GM18873 (cell line): ENCODE measurements around the gene SGCD.

ENCODE experiments used
- ATAC-seq: cut with Tn5 transposase; IDR thresholded peaks from one replicate; pipeline ENCODE4 v1.9.1; 2021; ENCODE audit warnings: mild to moderate bottlenecking, moderate library complexity, moderate number of reproducible peaks; ENCODE audit not compliant: unreplicated experiment, low FRiP score

Gene SGCD

GRCh38 chr5:156681265-156681664 lies 354.3 kb downstream of the SGCD start:
- no peak for ATAC-seq

DNA sequence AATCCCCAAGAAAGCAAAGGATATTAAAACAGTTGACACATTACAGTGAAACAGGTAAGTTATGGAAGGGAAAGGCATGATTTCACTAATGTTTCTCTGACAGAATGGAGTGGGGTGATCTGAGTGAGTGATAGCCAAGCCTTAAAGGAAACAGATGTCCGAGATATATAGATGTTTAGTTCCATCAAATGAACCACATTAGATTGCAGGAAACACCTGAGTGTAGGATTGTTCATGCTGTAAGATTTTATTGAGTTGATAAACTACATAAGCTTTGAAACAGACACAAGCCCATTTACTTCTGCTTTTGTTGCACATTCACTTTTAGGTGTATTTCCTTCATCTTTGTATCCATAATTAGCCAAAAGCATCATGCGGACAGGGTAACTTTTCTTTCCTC lies 356.0 kb downstream of the SGCD start:
- no peak for ATAC-seq

DNA sequence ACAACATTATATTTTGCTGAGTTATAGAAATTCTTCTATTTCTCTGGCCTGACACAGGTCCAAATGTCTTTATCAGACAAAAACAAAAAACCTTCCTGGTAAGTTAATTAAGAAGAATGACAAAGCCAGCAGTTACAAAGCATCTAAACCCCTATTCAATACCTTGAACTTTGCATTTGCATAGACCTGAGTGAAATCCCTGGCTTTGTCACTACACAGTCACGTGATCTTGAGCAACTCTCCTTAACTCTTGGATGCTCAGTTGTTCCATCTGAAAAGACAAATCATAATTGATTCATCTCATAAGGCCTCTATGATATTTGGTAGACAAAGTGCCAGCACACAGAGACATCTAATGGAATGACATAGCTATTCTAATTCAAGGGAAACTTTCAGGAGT lies 356.5 kb downstream of the SGCD start:
- ATAC-seq = no peak

DNA sequence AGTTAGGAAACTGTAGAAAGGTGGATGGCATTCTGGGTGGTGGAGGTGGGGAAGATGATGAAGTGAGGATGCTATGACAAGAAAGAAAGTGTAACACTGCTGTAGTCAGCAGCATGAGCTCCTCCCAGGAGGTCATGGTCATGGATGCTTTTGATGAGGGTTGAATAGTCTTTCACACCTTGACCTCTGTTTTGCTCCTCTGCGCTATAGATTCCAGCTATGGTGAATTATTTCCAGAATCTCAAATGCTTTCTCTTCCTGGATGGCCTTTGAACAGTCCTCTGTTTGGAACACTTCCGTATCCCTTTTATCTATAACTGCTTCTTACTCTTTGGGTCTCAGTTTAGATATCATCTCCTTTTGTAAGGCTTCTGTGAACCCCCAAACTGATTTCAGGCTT lies 357.3 kb downstream of the SGCD start:
- no peak for ATAC-seq

DNA sequence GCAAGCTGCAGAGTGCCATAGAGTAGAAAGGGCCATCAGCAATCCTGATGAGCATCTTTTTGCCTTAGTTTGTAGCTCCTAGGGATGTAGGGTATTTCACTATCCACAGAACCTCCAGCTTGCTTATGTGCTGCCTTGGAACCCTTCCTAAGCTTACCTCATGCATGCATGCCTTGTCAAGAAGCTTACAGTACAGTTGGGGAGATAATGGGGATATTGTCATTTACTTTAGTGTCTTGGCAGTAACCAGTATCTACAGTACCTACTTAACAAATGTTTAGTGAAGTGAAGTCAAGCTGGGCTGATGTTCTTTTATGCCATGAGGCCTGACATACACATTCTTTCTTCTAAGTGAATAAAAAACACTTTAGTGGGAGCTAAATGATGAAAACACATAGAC lies 358.5 kb downstream of the SGCD start:
- ATAC-seq = no peak

DNA sequence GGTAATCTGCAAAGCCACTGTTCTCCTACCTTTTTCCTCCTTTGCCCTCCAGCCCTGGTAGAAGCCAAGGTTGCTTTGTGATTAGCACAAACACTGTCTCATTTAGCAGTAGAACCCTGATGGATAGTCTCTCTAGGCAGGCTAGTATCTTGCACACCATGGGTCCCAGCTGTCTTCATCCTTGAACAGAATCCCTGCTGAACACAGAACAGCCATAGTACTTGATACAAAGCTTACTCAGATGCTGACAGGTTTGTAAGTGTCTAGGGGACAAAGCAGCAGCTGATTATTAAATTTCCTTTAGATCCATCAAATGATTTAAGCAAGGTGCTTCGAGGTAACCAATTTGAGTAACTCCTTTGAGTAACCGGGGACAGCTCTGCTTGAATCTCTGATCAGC lies 359.4 kb downstream of the SGCD start:
- ATAC-seq = no peak

DNA sequence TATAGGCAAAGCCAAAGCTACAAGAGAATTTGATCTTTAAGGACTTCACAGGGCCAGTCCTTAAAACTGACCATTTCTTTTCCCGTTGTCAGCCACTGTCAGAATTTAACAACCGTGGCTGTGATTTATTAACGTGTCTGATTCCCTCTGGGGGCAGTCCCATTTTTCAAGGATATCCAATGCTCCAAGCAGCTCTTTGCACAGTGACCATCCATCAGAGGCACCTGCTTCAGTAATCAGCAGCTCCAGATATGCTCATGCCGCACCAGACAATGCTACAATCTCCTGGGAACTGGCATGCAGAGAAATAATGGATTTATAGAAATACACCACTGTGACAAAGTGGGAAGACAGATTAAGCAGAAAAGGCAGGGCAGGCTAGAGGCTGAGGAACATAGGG lies 359.8 kb downstream of the SGCD start:
- ATAC-seq = no peak

- no peak for ATAC-seq
These were observed 360.6 kb downstream of the SGCD start for GRCh38 chr5:156687514-156687913.

DNA sequence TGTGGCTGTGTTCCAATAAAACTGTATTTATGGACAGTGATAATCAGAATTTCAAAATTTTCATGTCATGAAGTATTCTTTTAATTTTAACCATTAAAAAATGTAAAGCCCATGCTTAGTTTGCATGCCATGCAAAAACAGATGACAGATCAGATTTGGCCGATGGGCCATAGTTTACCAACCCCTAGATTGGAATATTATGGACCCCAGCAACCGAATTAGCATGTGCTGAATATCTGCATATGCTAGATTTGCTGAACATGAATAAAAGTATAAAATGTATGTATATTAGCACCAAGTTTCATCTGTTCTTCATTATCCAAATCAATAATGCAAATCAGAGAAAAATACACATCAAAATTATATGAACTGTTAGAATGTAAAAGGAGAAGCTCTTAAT lies 364.6 kb downstream of the SGCD start:
- ATAC-seq = no peak

- no peak for ATAC-seq
These were observed 366.1 kb downstream of the SGCD start for GRCh38 chr5:156693113-156693512.

GRCh38 chr5:156694598-156694997 lies 367.6 kb downstream of the SGCD start:
- ATAC-seq = no peak

GRCh38 chr5:156695774-156696173 lies 368.8 kb downstream of the SGCD start:
- no peak for ATAC-seq

DNA sequence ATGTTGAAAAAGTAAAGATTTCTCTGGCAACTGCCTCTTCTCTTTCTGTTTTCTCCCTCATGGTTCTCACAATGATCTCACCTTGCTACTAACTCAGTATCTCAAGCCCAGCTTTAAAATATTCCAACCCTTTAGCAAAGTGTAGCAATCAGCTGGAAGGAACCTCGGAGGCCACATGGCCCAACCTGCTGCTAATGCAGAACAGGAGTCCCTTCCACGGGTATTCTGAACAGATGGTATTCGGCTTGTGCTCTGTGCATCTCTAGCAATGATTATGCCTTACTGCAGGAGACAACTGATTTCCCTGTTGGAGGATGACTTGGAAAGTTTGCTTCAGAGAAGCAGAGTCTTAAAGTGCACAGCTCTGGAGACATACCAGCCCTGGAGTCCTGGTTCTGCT lies 371.4 kb downstream of the SGCD start:
- ATAC-seq = no peak

GRCh38 chr5:156699147-156699546 lies 372.2 kb downstream of the SGCD start:
- ATAC-seq = no peak

DNA sequence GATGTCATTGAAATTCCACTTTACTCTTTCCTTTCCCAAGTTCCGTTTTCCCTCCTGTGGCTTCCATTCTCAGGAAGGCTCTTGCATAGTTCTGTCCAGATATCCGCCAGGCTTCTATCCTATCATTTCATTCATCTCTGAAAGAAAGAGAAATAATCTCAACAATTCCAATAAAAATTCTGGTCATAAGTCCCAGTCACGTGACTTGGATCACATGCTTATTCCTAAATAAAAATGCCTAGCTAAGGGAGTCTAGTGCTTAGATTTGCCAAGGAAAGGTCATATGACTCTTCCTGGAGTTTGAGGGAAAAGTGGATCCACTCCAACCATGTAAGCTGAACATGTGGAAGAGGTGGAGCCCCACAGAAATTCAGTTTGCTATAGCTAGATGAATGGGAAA lies 377.2 kb downstream of the SGCD start:
- ATAC-seq = no peak

- no peak for ATAC-seq
These were observed 379.7 kb downstream of the SGCD start for GRCh38 chr5:156706631-156707030.

GRCh38 chr5:156707750-156708149 lies 380.8 kb downstream of the SGCD start:
- ATAC-seq = no peak

- no peak for ATAC-seq
These were observed 388.3 kb downstream of the SGCD start for GRCh38 chr5:156715287-156715686.

- no peak for ATAC-seq
These were observed 389.8 kb downstream of the SGCD start for GRCh38 chr5:156716591-156717380.

DNA sequence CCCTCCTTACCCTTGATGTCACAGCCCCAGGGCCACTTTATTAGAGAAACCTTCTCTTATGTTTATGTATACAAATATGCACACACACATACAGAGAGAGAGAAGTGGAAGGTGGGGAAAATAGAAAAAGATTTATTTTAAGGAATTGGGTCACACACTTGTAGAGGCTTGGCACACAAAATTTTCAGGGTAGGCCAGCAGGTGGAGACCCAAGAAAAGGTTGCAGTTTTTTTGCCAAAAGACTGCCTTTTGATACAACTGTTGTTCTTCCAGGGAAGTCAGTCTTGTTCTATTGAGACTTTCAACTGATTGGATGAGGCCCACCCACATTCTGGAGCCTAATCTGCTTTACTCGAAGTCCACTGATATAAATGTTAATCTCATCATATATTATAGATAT lies 392.0 kb downstream of the SGCD start:
- no peak for ATAC-seq

GRCh38 chr5:156722358-156722757 lies 395.4 kb downstream of the SGCD start:
- ATAC-seq = no peak

- ATAC-seq = no peak
These were observed 408.5 kb downstream of the SGCD start for GRCh38 chr5:156735477-156735876.

GRCh38 chr5:156741516-156741915 lies 414.6 kb downstream of the SGCD start:
- ATAC-seq = no peak
